Measurements from ENCODE around the gene DPH3. TPM values are rescaled to one million over a fixed set of nuclear protein-coding genes. Genes with fewer than 3 reads are reported as not detected.

The DPH3 gene
- total and polyA plus RNA-seq, 8 donors = 4.7 to 21.2 (median 17.4) TPM

GRCh38 chr3:16286751-16287543 is 22.2 kb upstream of the DPH3 start:
- WGBS, 5 donors = 62 to 68% (median 66%) methylated on average over 6 of the region's 6 CpGs
- TF ChIP-seq POLR2AphosphoS5 (IDR thresholded peaks at IDR 0.05) (no peak), EP300 (IDR thresholded peaks at IDR 0.05) (no peak), CTCF (IDR thresholded peaks at IDR 0.05) (no peak), POLR2A (IDR thresholded peaks at IDR 0.05) (no peak)
- Histone ChIP-seq H3K9me3 (no peaks in the 10 kb centered on the region), H3K4me3 (peak overlapping the region in 3 of 4 donors; percentile 1 to 29 (median 23)), H3K4me1 (peaks cover 0 to 17% (median 8%) of the 10 kb centered on the region in 4 donors), H3K36me3 (peaks cover 3 to 63% (median 51%) of the 10 kb centered on the region in 4 donors), H3K27me3 (no peaks in the 10 kb centered on the region), H3K27ac (peak overlapping the region in 4 of 5 donors; percentile 51 to 64 (median 58))
- intact Hi-C loops (cut with DNase I; ENCODE audit: low total_unique reads) = loop anchor here (5.0 kb wide), 1 partner anchor 265 kb away; no protein-coding TSS in a partner anchor
- no peak for DNase-seq

- Histone ChIP-seq H3K4me1 (peaks cover 0 to 16% (median 6%) of the 10 kb centered on the region in 4 donors), H3K4me3 (peak overlapping the region in 1 of 4 donors; percentile 29), H3K36me3 (peaks cover 3 to 65% (median 51%) of the 10 kb centered on the region in 4 donors), H3K27ac (peak overlapping the region; percentile 50 to 64 (median 56)), H3K27me3 (no peaks in the 10 kb centered on the region), H3K9me3 (no peaks in the 10 kb centered on the region)
- WGBS, 5 donors = 65 to 88% (median 81%) methylated on average over 3 of the region's 3 CpGs
- peak in 1 of 2 donors; percentile 55 for DNase-seq
- no peak for TF ChIP-seq CTCF (IDR thresholded peaks at IDR 0.05)
- TF ChIP-seq POLR2AphosphoS5 (IDR thresholded peaks at IDR 0.05) = peak in 1 of 3 donors; percentile 61
- TF ChIP-seq EP300 (IDR thresholded peaks at IDR 0.05) = no peak
- no peak for TF ChIP-seq POLR2A (IDR thresholded peaks at IDR 0.05)
- intact Hi-C loops (cut with DNase I; ENCODE audit: low total_unique reads) = loop anchor here (5.0 kb wide), 1 partner anchor 266 kb away; no protein-coding TSS in a partner anchor
These were observed 21.4 kb upstream of the DPH3 start for GRCh38 chr3:16286161-16286560.

GRCh38 chr3:16284633-16285032 is 19.9 kb upstream of the DPH3 start:
- WGBS, 5 donors = 94 to 100% (median 97%) methylated on average over 1 of the region's 1 CpG
- Histone ChIP-seq H3K27me3 (no peaks in the 10 kb centered on the region), H3K9me3 (no peaks in the 10 kb centered on the region), H3K4me1 (peaks cover 0 to 12% (median 6%) of the 10 kb centered on the region in 4 donors), H3K36me3 (peaks cover 3 to 64% (median 49%) of the 10 kb centered on the region in 4 donors), H3K27ac (peak overlapping the region in 1 of 5 donors; percentile 6), H3K4me3 (no peak overlapping the region)
- DNase-seq = no peak
- TF ChIP-seq POLR2A (IDR thresholded peaks at IDR 0.05) (no peak), POLR2AphosphoS5 (IDR thresholded peaks at IDR 0.05) (no peak), EP300 (IDR thresholded peaks at IDR 0.05) (no peak), CTCF (IDR thresholded peaks at IDR 0.05) (no peak)
- intact Hi-C loops (cut with DNase I; ENCODE audit: low total_unique reads) = loop anchor here (5.0 kb wide), 1 partner anchor 268 kb away; no protein-coding TSS in a partner anchor

GRCh38 chr3:16280671-16281070 is 15.9 kb upstream of the DPH3 start:
- Histone ChIP-seq H3K27ac (no peak overlapping the region), H3K4me3 (no peak overlapping the region), H3K9me3 (no peaks in the 10 kb centered on the region), H3K27me3 (no peaks in the 10 kb centered on the region), H3K4me1 (no peaks in the 10 kb centered on the region), H3K36me3 (peaks cover 3 to 59% (median 42%) of the 10 kb centered on the region in 4 donors)
- WGBS, 5 donors = 86 to 97% (median 94%) methylated on average over 2 of the region's 2 CpGs
- DNase-seq = no peak
- no peak for TF ChIP-seq POLR2AphosphoS5 (IDR thresholded peaks at IDR 0.05)
- TF ChIP-seq EP300 (IDR thresholded peaks at IDR 0.05) = no peak
- TF ChIP-seq POLR2A (IDR thresholded peaks at IDR 0.05) = no peak
- TF ChIP-seq CTCF (IDR thresholded peaks at IDR 0.05) = no peak
- intact Hi-C loops (cut with DNase I; ENCODE audit: low total_unique reads) = no loop called here

Data from stomach (tissue), 9 donors.